SK-N-MC (cell line): ENCODE measurements around the gene KCNJ16.

Experiments
- EZH2 ChIP-seq: fragments of 200-600 bp; sonication (generic); IDR thresholded peaks from one replicate; pipeline ENCODE4 v1.6.1; 2017; ENCODE audit warnings: antibody characterized with exemption
- POLR2AphosphoS5 ChIP-seq: IDR thresholded peaks from 2 replicates; pipeline ENCODE4 v1.6.1; 2012; ENCODE audit warnings: mild to moderate bottlenecking, low read depth, low read length, borderline replicate concordance

- TF ChIP-seq EZH2: no peak
- no peak for TF ChIP-seq POLR2AphosphoS5
Measured at GRCh38 chr17:70034158-70034557, 40.9 kb upstream of the KCNJ16 start.
